GM12801 (cell line): ENCODE measurements around the gene APPBP2.

Experiments
- TF ChIP-seq, protein P1 (sequence below): IDR thresholded peaks from one replicate; pipeline ENCODE4 v1.5.1; 2011; ENCODE audit warnings: control low read depth; ENCODE audit not compliant: insufficient read length; ENCODE audit errors: extremely low read depth

APPBP2 gene

DNA sequence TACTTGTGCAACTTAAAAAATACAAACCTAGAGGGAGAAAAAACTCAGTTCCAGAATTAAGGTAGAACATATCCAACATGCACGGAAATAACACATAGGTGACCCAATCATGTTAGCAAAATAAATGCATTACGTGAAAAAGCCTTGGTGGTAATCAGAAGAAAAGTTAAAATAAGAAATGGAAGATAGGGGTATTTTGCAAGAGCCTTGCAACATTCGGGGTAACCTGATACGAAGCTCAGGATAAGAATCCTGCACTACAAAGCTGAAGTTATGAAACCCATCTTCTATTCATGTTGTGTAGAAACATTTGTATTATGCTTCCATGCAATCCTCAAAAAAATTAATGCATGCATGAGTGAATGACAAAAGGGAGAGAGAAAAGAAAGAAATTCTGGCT is 70.7 kb downstream of the APPBP2 start:
- TF ChIP-seq, protein P1, sequence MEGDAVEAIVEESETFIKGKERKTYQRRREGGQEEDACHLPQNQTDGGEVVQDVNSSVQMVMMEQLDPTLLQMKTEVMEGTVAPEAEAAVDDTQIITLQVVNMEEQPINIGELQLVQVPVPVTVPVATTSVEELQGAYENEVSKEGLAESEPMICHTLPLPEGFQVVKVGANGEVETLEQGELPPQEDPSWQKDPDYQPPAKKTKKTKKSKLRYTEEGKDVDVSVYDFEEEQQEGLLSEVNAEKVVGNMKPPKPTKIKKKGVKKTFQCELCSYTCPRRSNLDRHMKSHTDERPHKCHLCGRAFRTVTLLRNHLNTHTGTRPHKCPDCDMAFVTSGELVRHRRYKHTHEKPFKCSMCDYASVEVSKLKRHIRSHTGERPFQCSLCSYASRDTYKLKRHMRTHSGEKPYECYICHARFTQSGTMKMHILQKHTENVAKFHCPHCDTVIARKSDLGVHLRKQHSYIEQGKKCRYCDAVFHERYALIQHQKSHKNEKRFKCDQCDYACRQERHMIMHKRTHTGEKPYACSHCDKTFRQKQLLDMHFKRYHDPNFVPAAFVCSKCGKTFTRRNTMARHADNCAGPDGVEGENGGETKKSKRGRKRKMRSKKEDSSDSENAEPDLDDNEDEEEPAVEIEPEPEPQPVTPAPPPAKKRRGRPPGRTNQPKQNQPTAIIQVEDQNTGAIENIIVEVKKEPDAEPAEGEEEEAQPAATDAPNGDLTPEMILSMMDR: no peak

DNA sequence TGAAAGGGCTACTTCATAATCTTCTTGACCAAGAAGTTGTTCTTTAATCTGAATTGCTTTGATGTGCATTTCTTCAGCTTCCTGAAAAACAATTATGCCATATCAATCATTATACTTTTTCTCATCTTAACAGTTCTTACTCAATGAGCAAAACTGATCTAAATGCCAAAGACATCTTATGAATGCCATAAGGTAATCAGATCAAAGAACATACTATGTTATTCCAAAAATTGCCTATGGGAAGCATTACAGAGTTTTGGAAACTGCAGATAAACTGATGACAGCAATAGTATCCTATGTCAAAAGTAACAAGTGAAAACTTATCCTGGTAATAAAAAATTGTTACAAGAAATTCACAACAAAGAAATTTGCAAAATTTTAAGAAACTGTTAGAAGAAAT is 74.1 kb downstream of the APPBP2 start:
- TF ChIP-seq, protein P1: no peak

DNA sequence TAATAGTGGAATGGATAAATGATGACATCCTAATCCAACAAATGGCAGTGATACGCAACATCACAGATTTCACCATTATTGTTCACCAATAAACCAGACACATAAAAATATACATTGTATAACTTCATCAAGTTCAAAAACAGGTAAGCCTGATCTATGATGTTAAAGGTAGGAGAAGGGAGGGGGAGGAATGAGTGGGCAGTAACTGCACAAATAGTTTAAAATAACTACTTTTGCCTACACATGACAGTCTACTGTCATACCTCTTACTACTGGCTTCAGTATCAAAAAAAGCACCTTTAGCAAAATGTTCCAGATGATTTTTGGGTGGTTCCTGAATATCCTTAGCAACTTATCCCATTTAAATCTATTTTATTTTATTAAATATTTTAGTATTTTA is 75.0 kb downstream of the APPBP2 start:
- TF ChIP-seq, protein P1: no peak

DNA sequence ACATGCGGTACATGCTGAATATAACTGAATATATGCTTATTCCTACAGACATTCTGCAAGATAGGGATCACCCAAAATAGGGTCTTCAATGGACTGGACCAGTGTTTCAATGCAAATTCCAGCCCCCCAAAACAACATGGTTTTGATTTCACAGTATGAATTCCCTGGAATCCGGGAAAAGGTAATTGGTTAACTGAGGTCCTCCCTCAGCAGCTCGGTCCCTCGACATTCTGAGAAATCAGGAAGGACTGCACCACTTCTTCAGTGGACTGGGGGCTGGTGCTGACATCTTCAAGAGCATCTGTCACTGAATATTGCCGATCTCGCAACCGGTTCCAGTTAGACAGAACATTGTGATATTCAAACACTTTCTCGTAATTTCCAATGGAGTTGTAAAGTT is 78.7 kb downstream of the APPBP2 start:
- TF ChIP-seq, protein P1: no peak

DNA sequence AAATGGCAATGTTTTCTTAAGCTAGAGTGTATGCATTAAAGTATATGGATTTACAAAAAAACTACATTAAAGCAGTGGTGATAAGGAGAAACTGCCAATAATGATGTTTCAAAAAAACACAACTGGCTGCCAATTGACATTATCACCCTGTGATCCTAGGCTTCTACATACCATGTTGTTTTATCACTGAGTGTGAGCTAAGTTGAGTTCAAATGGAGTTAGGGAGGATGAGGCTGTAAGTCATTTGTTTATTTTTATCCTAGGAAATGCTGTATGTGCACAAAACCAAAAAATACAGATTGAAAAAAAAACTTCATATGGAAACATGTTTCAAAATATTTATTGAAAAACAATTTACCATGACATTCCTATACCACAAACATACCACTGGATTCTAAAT is 80.9 kb downstream of the APPBP2 start:
- TF ChIP-seq, protein P1: no peak

DNA sequence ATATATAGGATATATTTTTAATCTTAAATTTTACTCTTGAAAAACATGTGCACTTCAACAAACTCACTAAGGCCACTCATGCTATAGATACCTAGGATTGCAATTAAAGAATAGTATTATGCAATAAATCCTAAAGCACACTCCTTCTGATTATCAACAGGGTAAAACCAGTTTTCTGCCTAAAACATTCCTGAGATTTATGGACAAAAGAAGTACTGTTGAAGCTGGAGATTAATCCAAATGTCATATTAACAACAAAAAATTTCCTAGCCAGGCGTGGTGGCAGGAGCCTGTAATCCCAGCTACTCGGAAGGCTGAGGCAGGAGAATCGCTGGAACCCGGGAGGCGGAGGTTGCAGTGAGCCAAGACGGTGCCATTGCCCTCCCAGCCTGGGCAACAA is 82.3 kb downstream of the APPBP2 start:
- TF ChIP-seq, protein P1: no peak

DNA sequence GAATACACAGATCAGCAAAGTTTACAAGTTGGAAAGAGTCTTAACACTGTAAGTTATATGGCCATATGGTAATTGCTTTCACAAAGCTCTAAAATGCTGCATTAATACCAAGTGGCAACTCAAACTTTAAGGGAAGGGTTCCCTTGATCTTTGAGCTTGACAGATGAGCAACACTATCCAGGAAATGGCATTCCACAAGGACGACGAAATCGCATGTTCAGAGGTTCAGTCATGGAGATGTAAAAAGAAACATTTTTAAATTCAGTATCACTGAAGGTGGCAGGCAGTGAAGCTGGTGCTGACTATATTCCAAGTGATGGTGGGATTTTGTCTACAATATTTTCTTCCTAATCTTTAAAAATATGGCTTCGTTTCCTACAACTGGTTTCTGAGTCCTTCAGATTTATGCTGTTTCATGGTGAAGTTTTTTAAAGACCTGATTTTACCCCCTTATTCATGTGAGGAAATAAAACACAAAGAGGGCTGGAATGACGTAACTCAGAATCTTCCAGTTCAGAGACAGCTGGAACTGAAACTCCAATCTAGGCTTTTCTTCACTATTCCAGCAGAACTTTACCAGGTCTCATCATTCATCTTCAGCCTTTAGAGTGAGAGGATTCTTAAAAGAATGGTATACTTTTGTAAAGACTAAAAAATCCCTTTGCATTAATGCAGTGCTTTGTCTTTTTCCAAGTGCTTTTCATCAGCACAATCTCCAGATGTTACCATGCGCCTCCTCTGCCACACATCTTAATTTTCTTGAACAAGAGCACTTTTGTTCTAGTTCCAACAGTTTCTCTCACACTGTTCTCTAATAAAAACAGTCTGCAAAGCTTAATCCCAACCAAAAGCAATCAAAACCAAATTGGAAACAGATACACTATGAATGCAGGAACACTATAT is 83.5 kb downstream of the APPBP2 start:
- TF ChIP-seq, protein P1: no peak
